GM12892 (cell line): ENCODE measurements around the gene TEF.

ENCODE experiments used
- POLR2A ChIP-seq: IDR thresholded peaks from 2 replicates; pipeline ENCODE4 v1.6.1; 2011; ENCODE audit warnings: low read depth, low read length, control low read depth
- POLR2AphosphoS5 ChIP-seq: IDR thresholded peaks from 2 replicates; pipeline ENCODE4 v1.6.1; 2011; ENCODE audit warnings: low read depth, low read length, control low read depth
- TAF1 ChIP-seq: IDR thresholded peaks from 2 replicates; pipeline ENCODE4 v1.6.1; 2011; ENCODE audit warnings: low read depth, mild to moderate bottlenecking, control low read depth, low read length, borderline replicate concordance

- no peak for TF ChIP-seq POLR2A
- no peak for TF ChIP-seq TAF1
- TF ChIP-seq POLR2AphosphoS5 = no peak
Observed at GRCh38 chr22:41367039-41367679, 14.6 kb upstream of the TEF start.
